Breast epithelium (tissue), 4 donors: ENCODE measurements around the gene PEG3. TPM values are rescaled to one million over a fixed set of nuclear protein-coding genes. Genes with fewer than 3 reads are reported as not detected.
"Not testable (repeated sequence)": the region's sequence is repeated elsewhere in the genome, so short reads cannot be mapped to it uniquely, and the experiment has no call there.

Experiments used
- DNase-seq, 2 donors: peaks; one replicate each; pipeline ENCODE4 v3.0.0-alpha.2; 2019; ENCODE audit warnings: low spot score in 2 of 2
- H3K27ac ChIP-seq, 2 donors: fragments of 200-600 bp; sonication (generic) in 1 of 2; one replicate each; pipeline ENCODE4 v1.5.1; 2016 to 2019; ENCODE audit warnings: mild to moderate bottlenecking in 1 of 2
- H3K27me3 ChIP-seq, 2 donors: fragments of 200-600 bp; sonication (generic) in 1 of 2; one replicate each; pipeline versions ENCODE4 v1.5.1 to v1.6.0; 2017 to 2019; ENCODE audit warnings: control low read depth in 1 of 2, mild to moderate bottlenecking in 1 of 2
- H3K36me3 ChIP-seq: fragments of 200-600 bp; one replicate; pipeline ENCODE4 v1.5.1; 2019
- H3K4me1 ChIP-seq, 2 donors: fragments of 200-600 bp; sonication (generic); one replicate each; pipeline ENCODE4 v1.5.1; 2016 to 2019; ENCODE audit warnings: control low read depth in 1 of 2
- H3K4me3 ChIP-seq, 3 donors: fragments of 200-600 bp; sonication (generic); 1 replicate in 2 of 3; 2 replicates in 1 of 3; pipeline ENCODE4 v1.5.1; 2016 to 2019; ENCODE audit warnings: mild to moderate bottlenecking in 3 of 3, moderate library complexity in 2 of 3
- H3K9me3 ChIP-seq, 2 donors: fragments of 200-600 bp; sonication (generic) in 1 of 2; one replicate each; pipeline ENCODE4 v1.5.1; 2016 to 2019; ENCODE audit warnings: control low read depth in 1 of 2
- CTCF ChIP-seq, 3 donors: fragments of 450-650 bp; IDR thresholded peaks; one replicate each; pipeline ENCODE4 v1.5.1; 2016 to 2017; ENCODE audit warnings: antibody characterized with exemption in 3 of 3, mild to moderate bottlenecking in 3 of 3, moderate library complexity in 3 of 3
- POLR2A ChIP-seq: fragments of 450-650 bp; IDR thresholded peaks from one replicate; pipeline ENCODE4 v1.6.1; 2016; ENCODE audit warnings: antibody characterized with exemption, mild to moderate bottlenecking, moderate library complexity
- POLR2AphosphoS5 ChIP-seq, 3 donors: sonication (generic); formaldehyde crosslinking; IDR thresholded peaks; one replicate each; pipeline ENCODE4 v1.6.1; 2017; ENCODE audit warnings: antibody characterized with exemption in 3 of 3
- intact Hi-C: fragments of 100-400 bp; cut with DNase I; formaldehyde crosslinking; loops from one replicate; pipeline ENCODE4 v1.15.1; 2023; ENCODE audit warnings: low total_unique reads
- total RNA-seq, 3 donors: library from RNA; depleted of rRNA; stranded (reverse); fragments of >200 nt; gene quantifications; one replicate each; pipeline ENCODE4 v1.1.0, GENCODE V29; 2016

The PEG3 gene
- total RNA-seq, 3 donors from 2014 or later: 9.1 to 24.0 (median 17.0) TPM

GRCh38 chr19:56856822-56857221 is 16.3 kb upstream of the PEG3 start:
- intact Hi-C loops: no loop called here
- peaks cover 0 to 10% of the 10 kb centered on the region in 2 donors for H3K9me3 ChIP-seq
- H3K36me3 ChIP-seq: no peaks in the 10 kb centered on the region
- H3K4me3 ChIP-seq: no peak overlapping the region
- TF ChIP-seq POLR2AphosphoS5 (IDR thresholded peaks at IDR 0.05): no peak
- no peak for TF ChIP-seq POLR2A
- TF ChIP-seq CTCF (IDR thresholded peaks at IDR 0.05): no peak
- no peaks in the 10 kb centered on the region for H3K27me3 ChIP-seq
- no peak overlapping the region for H3K27ac ChIP-seq
- H3K4me1 ChIP-seq: no peaks in the 10 kb centered on the region
- DNase-seq: no peak

- DNase-seq, H3K27me3 ChIP-seq, H3K27ac ChIP-seq, H3K36me3 ChIP-seq, H3K4me1 ChIP-seq, intact Hi-C loops, H3K4me3 ChIP-seq: not testable (repeated sequence)
- peaks cover 0 to 14% of the 10 kb centered on the region in 2 donors for H3K9me3 ChIP-seq
Observed at GRCh38 chr19:56852361-56852760, 11.8 kb upstream of the PEG3 start.

GRCh38 chr19:56848166-56848565 is 7.6 kb upstream of the PEG3 start:
- intact Hi-C loops: no loop called here
- H3K9me3 ChIP-seq: peaks cover 0 to 10% of the 10 kb centered on the region in 2 donors

GRCh38 chr19:56842412-56842811 is 1.9 kb upstream of the PEG3 start:
- H3K4me1 ChIP-seq: no peaks in the 10 kb centered on the region
- no peak overlapping the region for H3K4me3 ChIP-seq
- TF ChIP-seq CTCF (IDR thresholded peaks at IDR 0.05): no peak
- TF ChIP-seq POLR2A: no peak
- TF ChIP-seq POLR2AphosphoS5 (IDR thresholded peaks at IDR 0.05): no peak
- intact Hi-C loops: no loop called here
- H3K27ac ChIP-seq: no peak overlapping the region
- H3K36me3 ChIP-seq: no peaks in the 10 kb centered on the region
- no peaks in the 10 kb centered on the region for H3K27me3 ChIP-seq
- no peak for DNase-seq
- peaks cover 0 to 26% of the 10 kb centered on the region in 2 donors for H3K9me3 ChIP-seq

More at GRCh38 chr19:56848166-56848565, 7.6 kb upstream of the PEG3 start:
- TF ChIP-seq POLR2A (no peak), POLR2AphosphoS5 (IDR thresholded peaks at IDR 0.05) (no peak), CTCF (IDR thresholded peaks at IDR 0.05) (no peak)
- no peaks in the 10 kb centered on the region for H3K4me1 ChIP-seq
- H3K27ac ChIP-seq: no peak overlapping the region
- peaks cover 0 to 5% of the 10 kb centered on the region in 2 donors for H3K27me3 ChIP-seq
- H3K36me3 ChIP-seq: no peaks in the 10 kb centered on the region
- H3K4me3 ChIP-seq: no peak overlapping the region
- no peak for DNase-seq

- no peak for DNase-seq
- H3K36me3 ChIP-seq: no peaks in the 10 kb centered on the region
- no peak overlapping the region for H3K27ac ChIP-seq
- H3K9me3 ChIP-seq: peaks cover 0 to 26% of the 10 kb centered on the region in 2 donors
- H3K4me1 ChIP-seq: no peaks in the 10 kb centered on the region
- peak overlapping the region in 2 of 3 donors; percentile 64 to 75 for H3K4me3 ChIP-seq
- TF ChIP-seq POLR2AphosphoS5 (IDR thresholded peaks at IDR 0.05) (no peak), POLR2A (no peak), CTCF (IDR thresholded peaks at IDR 0.05) (no peak)
- no peaks in the 10 kb centered on the region for H3K27me3 ChIP-seq
- intact Hi-C loops: no loop called here
Observed at GRCh38 chr19:56841193-56841543, 642 bp upstream of the PEG3 start.
